Panc1 (cell line): ENCODE results near the gene COL1A1. TPM values are rescaled to one million over a fixed set of nuclear protein-coding genes. Genes with fewer than 3 reads are reported as not detected.

Experiments
- ATAC-seq: fragments of 200-7000 bp; cut with Tn5 transposase; 2 replicates; pipeline ENCODE4 v1.9.1; 2020; ENCODE audit warnings: mild to moderate bottlenecking, moderate library complexity
- BruUV-seq: library from RNA; stranded (reverse); fragments of 400-500 nt; replicated peaks from 2 replicates; lab custom pipeline; 2021; lab: Mats Ljungman, UMichigan
- CTCF ChIA-PET: fragments of 300-600 bp; sonication (Branson Sonifier 250); formaldehyde crosslinking; loops from one replicate; lab custom pipeline; 2022; ENCODE audit warnings: antibody characterized with exemption; lab: Charles Lee
- POLR2A ChIA-PET: fragments of 300-600 bp; sonication (Branson Sonifier 250); formaldehyde crosslinking; loops from one replicate; lab custom pipeline; 2022; ENCODE audit warnings: antibody characterized with exemption; lab: Charles Lee
- DNase-seq: peaks from one replicate; pipeline ENCODE4 v3.0.0-alpha.2; 2010; ENCODE audit warnings: low read depth, low spot score
- H3K27ac ChIP-seq: 2 replicates; pipeline ENCODE4 v1.5.1; 2011; ENCODE audit warnings: mild to moderate bottlenecking, low read length, inconsistent platforms
- H3K27me3 ChIP-seq: fragments of 200-500 bp; sonication (Bioruptor generic); 2 replicates; pipeline ENCODE4 v1.6.0; 2014; ENCODE audit warnings: low read length, inconsistent platforms; ENCODE audit not compliant: control insufficient read depth, insufficient read depth
- H3K36me3 ChIP-seq: fragments of 200-500 bp; sonication (Bioruptor generic); 2 replicates; pipeline ENCODE4 v1.5.1; 2014; ENCODE audit warnings: inconsistent platforms, mild to moderate bottlenecking, low read length, moderate library complexity; ENCODE audit not compliant: control insufficient read depth, insufficient read depth
- H3K4me1 ChIP-seq: 2 replicates; pipeline ENCODE4 v1.5.1; 2011; ENCODE audit warnings: inconsistent platforms, mild to moderate bottlenecking, low read length, moderate library complexity; ENCODE audit not compliant: control insufficient read depth, insufficient read depth
- H3K4me3 ChIP-seq, 2 experiments: 2 replicates each; pipeline ENCODE4 v1.5.1; 2011 to 2012; ENCODE audit warnings: low read depth in 2 of 2, low read length in 2 of 2, mild to moderate bottlenecking in 2 of 2, inconsistent platforms in 1 of 2, moderate library complexity in 1 of 2
- H3K9me3 ChIP-seq: fragments of 200-500 bp; sonication (Bioruptor generic); 2 replicates; pipeline ENCODE4 v1.5.1; 2014; ENCODE audit warnings: low read depth, mild to moderate bottlenecking, inconsistent platforms, low read length, moderate library complexity; ENCODE audit not compliant: control insufficient read depth, insufficient read depth
- CTCF ChIP-seq: fragments of 450-650 bp; IDR thresholded peaks from 2 replicates; pipeline ENCODE4 v1.5.1; 2017; ENCODE audit warnings: mild to moderate bottlenecking
- POLR2AphosphoS5 ChIP-seq: IDR thresholded peaks from 2 replicates; pipeline ENCODE4 v1.6.1; 2012; ENCODE audit warnings: mild to moderate bottlenecking, low read depth, low read length, moderate library complexity
- REST ChIP-seq, 2 experiments: IDR thresholded peaks; 2 replicates each; pipeline ENCODE4 v1.6.1; 2011 to 2012; ENCODE audit warnings: low read depth in 2 of 2, control low read depth in 1 of 2, low read length in 1 of 2, mild to moderate bottlenecking in 1 of 2, moderate library complexity in 1 of 2; ENCODE audit not compliant: insufficient read depth in 1 of 2
- SIN3A ChIP-seq: IDR thresholded peaks from 2 replicates; pipeline ENCODE4 v1.6.1; 2012; ENCODE audit warnings: low read depth, mild to moderate bottlenecking, low read length, moderate library complexity, borderline replicate concordance; ENCODE audit not compliant: insufficient read depth
- TCF7L2 ChIP-seq: IDR thresholded peaks from 2 replicates; pipeline ENCODE4 v1.6.1; 2011; ENCODE audit warnings: mild to moderate bottlenecking, low read depth, low read length, inconsistent platforms
- in situ Hi-C: cut with HindIII; loops from 2 replicates; pipeline ENCODE4 v1.10.0; 2016; ENCODE audit warnings: low sequenced_read_pairs, low pct_unique_long_range_greater_than_20kb
- intact Hi-C: fragments of 100-400 bp; cut with micrococcal nuclease; formaldehyde crosslinking; loops from one replicate; pipeline ENCODE4 v1.10.0; 2022; ENCODE audit not compliant: unreplicated experiment
- total RNA-seq: library from RNA; stranded (reverse); gene quantifications from one replicate; pipeline ENCODE4 v1.2.1, GENCODE V29; 2021; ENCODE audit not compliant: unreplicated experiment

Gene COL1A1
- total RNA-seq, 1 experiment from 2014 or later: 52.7 TPM

GRCh38 chr17:50191359-50192143, 9.9 kb downstream of the COL1A1 start:
- BruUV-seq: no TSS peak
- CTCF ChIA-PET: interaction anchor here (0.6 kb wide), 1 partner anchor 16 kb away, joined by 13 read pairs; no protein-coding TSS in a partner anchor
- DNase-seq: no peak
- no peaks in the 10 kb centered on the region for H3K9me3 ChIP-seq
- ATAC-seq: no peak
- no peak overlapping the region for H3K4me3 ChIP-seq
- intact Hi-C loops (no loop called here), in situ Hi-C loops (no loop called here)
- no peaks in the 10 kb centered on the region for H3K4me1 ChIP-seq
- TF ChIP-seq SIN3A: no peak
- TF ChIP-seq REST (IDR thresholded peaks at IDR 0.05; ENCODE audit: insufficient read depth in 1 of 2, low read depth in 2 of 2, low read length in 1 of 2): no peak
- no peak for TF ChIP-seq POLR2AphosphoS5
- TF ChIP-seq TCF7L2: no peak
- no peak for TF ChIP-seq CTCF
- no peaks in the 10 kb centered on the region for H3K27me3 ChIP-seq
- no peaks in the 10 kb centered on the region for H3K36me3 ChIP-seq
- H3K27ac ChIP-seq: no peak overlapping the region
- POLR2A ChIA-PET: no interaction called here

- in situ Hi-C loops: no loop called here
- H3K27me3 ChIP-seq: no peaks in the 10 kb centered on the region
- no peak overlapping the region for H3K27ac ChIP-seq
- CTCF ChIA-PET: interaction anchor here (0.7 kb wide), 1 partner anchor 10 kb away, joined by 3 read pairs; no protein-coding TSS in a partner anchor
- ATAC-seq: no peak
- POLR2A ChIA-PET: no interaction called here
- H3K36me3 ChIP-seq: no peaks in the 10 kb centered on the region
- no peak for DNase-seq
- H3K4me3 ChIP-seq: no peak overlapping the region
- intact Hi-C loops: no loop called here
- H3K9me3 ChIP-seq: no peaks in the 10 kb centered on the region
- no TSS peak for BruUV-seq
- no peak for TF ChIP-seq TCF7L2
- no peak for TF ChIP-seq SIN3A
- no peak for TF ChIP-seq REST (IDR thresholded peaks at IDR 0.05; ENCODE audit: insufficient read depth in 1 of 2, low read depth in 2 of 2, low read length in 1 of 2)
- TF ChIP-seq CTCF: no peak
- no peak for TF ChIP-seq POLR2AphosphoS5
- H3K4me1 ChIP-seq: no peaks in the 10 kb centered on the region
Measured at GRCh38 chr17:50190603-50191358, 10.7 kb downstream of the COL1A1 start.
